T-cell (primary cell): ENCODE data around the gene SCNN1G. TPM values are rescaled to one million over a fixed set of nuclear protein-coding genes. Genes with fewer than 3 reads are reported as not detected.
A peak's percentile ranks its signal among the peaks of the same experiment; 100 is the strongest.
"Not testable (repeated sequence)": the region's sequence is repeated elsewhere in the genome, so short reads cannot be mapped to it uniquely, and the experiment has no call there.

Experiments used
- ATAC-seq, 4 experiments: fragments of 200-7000 bp in 3 of 4; fragments of 150-1000 bp in 1 of 4; cut with Tn5 transposase; replicated peaks in 1 of 4; 1 replicate in 3 of 4; 2 replicates in 1 of 4; pipeline ENCODE4 v1.10.0; 2021; ENCODE audit warnings: moderate library complexity in 3 of 4, mild to moderate bottlenecking in 2 of 4, moderate number of reproducible peaks in 1 of 4
- CTCF ChIA-PET, 2 donors: fragments of 300-600 bp; sonication (Branson Sonifier 250); formaldehyde crosslinking; loops; one replicate each; lab custom pipeline; 2022; ENCODE audit warnings: antibody characterized with exemption in 2 of 2; lab: Charles Lee
- POLR2A ChIA-PET, 2 donors: fragments of 300-600 bp; sonication (Branson Sonifier 250); formaldehyde crosslinking; loops; one replicate each; lab custom pipeline; 2022; ENCODE audit warnings: antibody characterized with exemption in 2 of 2; lab: Charles Lee
- DNase-seq, 35 experiments: peaks; one replicate each; pipeline versions ENCODE4 v3.0.0 to v3.0.0-alpha.2; 2013 to 2023
- H3K27ac ChIP-seq: one replicate; pipeline ENCODE4 v1.5.1; 2013; ENCODE audit warnings: low read length
- H3K27me3 ChIP-seq, 2 experiments: replicated peaks in 1 of 2; 1 replicate in 1 of 2; 2 replicates in 1 of 2; pipeline versions ENCODE4 v1.6.1 to v1.7.0; 2013; ENCODE audit warnings: low read length in 1 of 2, mixed read lengths in 1 of 2; ENCODE audit not compliant: control insufficient read depth in 2 of 2, insufficient read depth in 2 of 2; ENCODE audit errors: extremely low read depth in 1 of 2
- H3K36me3 ChIP-seq, 2 donors: 1 replicate in 1 of 2; 2 replicates in 1 of 2; pipeline versions ENCODE4 v1.6.1 to v1.7.0; 2013; ENCODE audit warnings: low read length in 1 of 2; ENCODE audit not compliant: control insufficient read depth in 2 of 2, insufficient read depth in 1 of 2; ENCODE audit errors: extremely low read depth in 1 of 2
- H3K4me1 ChIP-seq, 2 experiments: 1 replicate in 1 of 2; 2 replicates in 1 of 2; pipeline versions ENCODE4 v1.6.1 to v1.7.0; 2013; ENCODE audit warnings: low read length in 2 of 2, mixed read lengths in 1 of 2; ENCODE audit not compliant: insufficient read depth in 2 of 2, control insufficient read depth in 1 of 2; ENCODE audit errors: extremely low read depth in 1 of 2
- H3K4me3 ChIP-seq, 2 donors: 1 replicate in 1 of 2; 2 replicates in 1 of 2; pipeline versions ENCODE4 v1.5.1 to v1.7.0; 2013; ENCODE audit warnings: mild to moderate bottlenecking in 2 of 2, low read length in 1 of 2, moderate library complexity in 1 of 2; ENCODE audit not compliant: control insufficient read depth in 1 of 2; ENCODE audit errors: extremely low read depth in 1 of 2
- H3K9me3 ChIP-seq: 2 replicates; pipeline ENCODE4 v1.7.0; 2013
- H3K27ac Mint-ChIP-seq, 2 donors: one replicate each; pipeline ENCODE4 v1.8.0; 2020 to 2021; ENCODE audit warnings: mild to moderate bottlenecking in 2 of 2, mixed read lengths in 2 of 2
- H3K27me3 Mint-ChIP-seq, 2 donors: one replicate each; pipeline ENCODE4 v1.8.0; 2021 to 2022; ENCODE audit warnings: mixed read lengths in 2 of 2
- H3K36me3 Mint-ChIP-seq: one replicate; pipeline ENCODE4 v1.8.0; 2021; ENCODE audit warnings: mixed read lengths
- H3K4me1 Mint-ChIP-seq, 3 donors: one replicate each; pipeline ENCODE4 v1.8.0; 2020 to 2022; ENCODE audit warnings: mixed read lengths in 3 of 3, mild to moderate bottlenecking in 1 of 3
- H3K4me3 Mint-ChIP-seq, 3 donors: one replicate each; pipeline ENCODE4 v1.8.0; 2020 to 2022; ENCODE audit warnings: mild to moderate bottlenecking in 3 of 3, mixed read lengths in 3 of 3, moderate library complexity in 3 of 3
- H3K9me3 Mint-ChIP-seq, 3 donors: one replicate each; pipeline ENCODE4 v1.8.0; 2020 to 2022; ENCODE audit warnings: mixed read lengths in 3 of 3
- WGBS: methylation state at CpG from one replicate; pipeline ENCODE4 v1.1.5; 2013; ENCODE audit warnings: missing lambda C conversion rate; ENCODE audit not compliant: insufficient coverage; 5-methylcytosine and 5-hydroxymethylcytosine counted together
- total RNA-seq, 35 experiments: library from RNA in 6 of 35; stranded (reverse) in 6 of 35; fragments of 120-200 nt in 1 of 35; gene quantifications; one replicate each; pipeline versions ENCODE4 v1.2.1 to v1.2.4 and lab custom pipeline; 2013 to 2026

SCNN1G gene
- total RNA-seq, 5 donors from 2014 or later (not counting 1 experiment from before 2014, with no cell fraction given): not detected

DNA sequence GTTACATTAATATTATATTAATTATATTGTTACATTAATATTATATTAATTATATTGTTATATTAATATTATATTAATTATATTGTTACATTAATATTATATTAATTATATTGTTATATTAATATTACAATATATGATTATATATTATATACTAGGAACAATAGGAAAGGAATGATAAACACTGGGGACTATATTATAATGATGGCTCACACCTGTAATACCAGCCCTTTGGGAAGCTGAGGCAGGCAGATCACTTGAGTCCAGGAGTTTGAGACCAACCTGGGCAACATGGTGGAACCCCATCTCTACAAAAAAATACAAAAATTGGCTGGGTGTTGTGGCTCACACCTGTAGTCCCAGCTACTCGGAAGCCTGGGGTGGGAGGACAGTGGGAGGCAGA, 71.1 kb downstream of the SCNN1G start:
- no CpG with 5 or more reads among the region's 1 CpG for WGBS
- H3K4me3 Mint-ChIP-seq, H3K9me3 ChIP-seq, H3K9me3 Mint-ChIP-seq, H3K27me3 ChIP-seq, DNase-seq, H3K4me1 Mint-ChIP-seq, H3K27me3 Mint-ChIP-seq, H3K4me1 ChIP-seq, H3K36me3 Mint-ChIP-seq, POLR2A ChIA-PET, H3K36me3 ChIP-seq, H3K27ac ChIP-seq, CTCF ChIA-PET, H3K27ac Mint-ChIP-seq, H3K4me3 ChIP-seq, ATAC-seq: not testable (repeated sequence)

DNA sequence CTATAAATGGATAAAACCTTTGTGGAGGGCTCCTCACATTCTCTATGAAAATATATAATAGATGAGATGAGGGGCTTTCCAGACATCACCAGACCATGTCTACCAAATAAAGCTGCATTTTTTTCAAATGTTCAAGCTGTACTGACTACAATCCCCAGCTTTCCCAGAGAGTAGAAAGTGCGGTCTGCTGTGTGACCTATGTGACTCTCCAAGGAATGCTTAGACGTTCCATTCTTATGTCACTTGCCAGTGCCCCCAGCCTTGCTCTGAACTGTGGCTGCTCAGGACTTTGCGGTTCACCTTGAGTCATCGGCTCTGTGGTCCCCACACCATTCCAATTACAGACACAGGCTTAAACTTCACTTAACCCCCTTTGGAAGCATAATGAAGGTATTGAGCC, 71.8 kb downstream of the SCNN1G start:
- CTCF ChIA-PET: no interaction called here
- WGBS: 50% methylated on average over 1 of the region's 4 CpGs
- H3K36me3 Mint-ChIP-seq: no peaks in the 10 kb centered on the region
- H3K4me3 Mint-ChIP-seq: no peak overlapping the region
- ATAC-seq (peak in 1 of 4 experiments; percentile 19), DNase-seq (no peak)
- no peaks in the 10 kb centered on the region for H3K4me1 Mint-ChIP-seq
- H3K9me3 Mint-ChIP-seq: peaks cover 0 to 4% (median 0%) of the 10 kb centered on the region in 3 donors
- H3K4me3 ChIP-seq: no peak overlapping the region
- H3K4me1 ChIP-seq: no peaks in the 10 kb centered on the region
- no peaks in the 10 kb centered on the region for H3K9me3 ChIP-seq
- no peaks in the 10 kb centered on the region for H3K36me3 ChIP-seq
- H3K27ac Mint-ChIP-seq: no peak overlapping the region
- peaks cover 5 to 9% of the 10 kb centered on the region in 2 donors for H3K27me3 Mint-ChIP-seq
- H3K27ac ChIP-seq: no peak overlapping the region
- H3K27me3 ChIP-seq: peaks cover 0 to 4% of the 10 kb centered on the region in 2 experiments
- POLR2A ChIA-PET: no interaction called here

DNA sequence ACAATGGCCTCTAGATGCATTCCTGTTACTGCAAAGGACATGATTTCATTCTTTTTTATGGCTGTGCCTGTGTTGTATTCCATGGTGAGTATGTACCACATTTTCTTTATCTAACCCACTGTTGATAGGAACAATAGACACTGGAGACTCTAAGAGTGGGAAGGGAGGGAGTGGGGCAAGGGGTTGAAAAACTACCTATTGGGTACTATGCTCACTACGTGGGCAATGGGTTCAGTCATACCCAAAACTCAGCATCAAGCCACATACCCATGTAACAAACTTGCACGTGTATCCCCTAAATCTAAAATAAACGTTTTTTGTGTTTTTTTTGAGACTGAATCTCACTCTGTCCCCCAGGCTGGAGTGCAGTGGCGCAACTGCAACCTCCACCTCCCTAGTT, 72.5 kb downstream of the SCNN1G start:
- ChIA-PET POLR2A (no interaction called here), CTCF (no interaction called here)
- Mint-ChIP-seq H3K27ac (no peak overlapping the region), H3K9me3 (no peaks in the 10 kb centered on the region), H3K4me1 (no peaks in the 10 kb centered on the region), H3K27me3 (peaks cover 4 to 9% of the 10 kb centered on the region in 2 donors), H3K36me3 (no peaks in the 10 kb centered on the region), H3K4me3 (no peak overlapping the region)
- H3K9me3 ChIP-seq: no peaks in the 10 kb centered on the region
- 44% methylated on average over 2 of the region's 4 CpGs for WGBS
- H3K36me3 ChIP-seq: no peaks in the 10 kb centered on the region
- ATAC-seq (no peak), DNase-seq (no peak)
- no peak overlapping the region for H3K27ac ChIP-seq
- no peaks in the 10 kb centered on the region for H3K4me1 ChIP-seq
- H3K4me3 ChIP-seq: no peak overlapping the region
- peaks cover 0 to 4% of the 10 kb centered on the region in 2 experiments for H3K27me3 ChIP-seq

DNA sequence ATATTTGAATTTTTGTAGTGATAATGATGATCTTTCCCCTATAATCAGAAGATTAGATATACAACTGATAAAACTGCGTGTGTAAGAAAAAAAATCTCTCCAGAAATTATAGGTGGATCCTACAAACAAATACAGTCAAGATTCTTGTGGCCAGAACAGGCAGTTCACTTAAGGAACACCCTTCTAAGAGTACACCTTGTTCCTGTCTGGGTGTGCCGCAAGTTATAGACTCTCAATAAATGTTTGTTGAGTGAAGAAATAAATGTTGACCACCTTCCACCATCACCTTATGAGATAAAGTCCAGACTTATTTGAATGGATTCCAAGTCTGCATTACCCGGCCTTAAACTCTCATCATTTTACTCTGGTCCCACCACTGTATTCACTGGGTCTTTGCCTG, 73.9 kb downstream of the SCNN1G start:
- 75% methylated on average over 1 of the region's 3 CpGs for WGBS
- H3K27ac ChIP-seq: no peak overlapping the region

DNA sequence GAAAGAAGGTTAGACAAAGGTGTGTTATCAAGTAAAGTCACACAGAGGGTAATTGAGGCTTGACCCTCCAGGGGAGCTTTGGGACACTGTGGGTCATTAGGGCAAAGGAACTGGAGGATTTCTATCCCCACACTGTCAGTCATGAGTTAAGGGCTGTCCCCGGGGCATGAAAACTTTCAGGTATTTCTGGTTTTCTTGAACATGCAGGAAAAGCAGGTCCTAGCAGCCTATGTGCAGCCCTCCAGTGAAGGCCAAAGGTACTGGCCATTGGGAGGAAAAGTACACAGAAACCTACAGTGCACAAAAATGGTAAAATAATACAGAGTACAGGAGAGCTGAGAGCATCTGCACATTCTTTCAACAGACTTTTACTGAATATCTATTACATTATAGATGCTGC, 75.1 kb downstream of the SCNN1G start:
- no peak overlapping the region for H3K4me3 ChIP-seq
- Mint-ChIP-seq H3K4me3 (no peak overlapping the region), H3K27me3 (peaks cover 6 to 17% of the 10 kb centered on the region in 2 donors), H3K36me3 (no peaks in the 10 kb centered on the region), H3K4me1 (no peaks in the 10 kb centered on the region), H3K9me3 (no peaks in the 10 kb centered on the region), H3K27ac (no peak overlapping the region)
- no peaks in the 10 kb centered on the region for H3K36me3 ChIP-seq
- no peaks in the 10 kb centered on the region for H3K27me3 ChIP-seq
- ATAC-seq: no peak
- no peaks in the 10 kb centered on the region for H3K4me1 ChIP-seq
- POLR2A ChIA-PET: no interaction called here
- DNase-seq: no peak
- H3K9me3 ChIP-seq: no peaks in the 10 kb centered on the region
- H3K27ac ChIP-seq: no peak overlapping the region
- WGBS: no CpG with 5 or more reads among the region's 1 CpG
- CTCF ChIA-PET: no interaction called here

More for the DNA sequence above, 73.9 kb downstream of the SCNN1G start:
- Histone ChIP-seq H3K9me3 (no peaks in the 10 kb centered on the region), H3K27me3 (peaks cover 0 to 2% of the 10 kb centered on the region in 2 experiments), H3K36me3 (no peaks in the 10 kb centered on the region), H3K4me1 (no peaks in the 10 kb centered on the region), H3K4me3 (no peak overlapping the region)
- Mint-ChIP-seq H3K9me3 (no peaks in the 10 kb centered on the region), H3K4me3 (no peak overlapping the region), H3K4me1 (no peaks in the 10 kb centered on the region), H3K36me3 (no peaks in the 10 kb centered on the region), H3K27ac (no peak overlapping the region), H3K27me3 (peaks cover 4 to 9% of the 10 kb centered on the region in 2 donors)
- POLR2A ChIA-PET: no interaction called here
- CTCF ChIA-PET: no interaction called here
- DNase-seq: no peak
- no peak for ATAC-seq

DNA sequence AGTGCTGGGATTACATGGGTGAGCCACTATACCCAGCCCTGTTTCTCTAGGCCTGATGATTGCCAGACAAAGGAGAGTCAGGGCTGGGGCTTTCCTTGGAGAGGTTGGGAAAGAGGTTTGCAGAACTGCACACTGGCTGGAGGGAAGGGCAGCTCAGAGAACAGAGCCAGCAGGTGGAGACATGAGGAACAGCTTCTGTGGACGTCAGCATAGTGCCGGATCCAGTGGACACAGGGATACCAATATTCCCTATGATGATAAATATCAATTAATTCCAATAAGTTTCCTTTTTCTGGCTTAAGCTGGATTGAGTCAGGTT, 76.3 kb downstream of the SCNN1G start:
- Histone ChIP-seq H3K27ac (no peak overlapping the region), H3K36me3 (no peaks in the 10 kb centered on the region), H3K9me3 (no peaks in the 10 kb centered on the region), H3K4me1 (no peaks in the 10 kb centered on the region), H3K4me3 (no peak overlapping the region), H3K27me3 (no peaks in the 10 kb centered on the region)
- no peak overlapping the region for H3K27ac Mint-ChIP-seq
- H3K27me3 Mint-ChIP-seq: peaks cover 6 to 17% of the 10 kb centered on the region in 2 donors
- POLR2A ChIA-PET: no interaction called here
- H3K4me1 Mint-ChIP-seq: no peaks in the 10 kb centered on the region
- CTCF ChIA-PET: no interaction called here
- no peaks in the 10 kb centered on the region for H3K36me3 Mint-ChIP-seq
- WGBS: no CpG with 5 or more reads among the region's 2 CpGs
- DNase-seq: no peak
- no peak overlapping the region for H3K4me3 Mint-ChIP-seq
- no peak for ATAC-seq
- H3K9me3 Mint-ChIP-seq: no peaks in the 10 kb centered on the region
